Naive B cell (primary cell): ENCODE measurements around the gene BRD3OS. TPM values are rescaled to one million over a fixed set of nuclear protein-coding genes. Genes with fewer than 3 reads are reported as not detected.

Experiments used
- ATAC-seq, 2 donors: fragments of 150-1000 bp; cut with Tn5 transposase; 2 replicates each; pipeline ENCODE4 v1.10.0; 2021; ENCODE audit warnings: low read depth in 2 of 2, mild to moderate bottlenecking in 2 of 2, moderate library complexity in 2 of 2
- DNase-seq: peaks from one replicate; pipeline ENCODE4 v3.0.0; 2022
- H3K27ac Mint-ChIP-seq, 6 donors: one replicate each; pipeline ENCODE4 v1.8.0; 2020 to 2022; ENCODE audit warnings: mild to moderate bottlenecking in 6 of 6, mixed read lengths in 6 of 6, moderate library complexity in 5 of 6, inconsistent platforms in 2 of 6
- H3K27me3 Mint-ChIP-seq, 3 donors: one replicate each; pipeline ENCODE4 v1.8.0; 2021 to 2022; ENCODE audit warnings: mixed read lengths in 3 of 3, mild to moderate bottlenecking in 1 of 3
- H3K36me3 Mint-ChIP-seq, 2 donors: one replicate each; pipeline ENCODE4 v1.8.0; 2020 to 2022; ENCODE audit warnings: mixed read lengths in 2 of 2, inconsistent platforms in 1 of 2, mild to moderate bottlenecking in 1 of 2
- H3K4me1 Mint-ChIP-seq, 3 donors: one replicate each; pipeline ENCODE4 v1.8.0; 2020 to 2022; ENCODE audit warnings: mixed read lengths in 3 of 3, inconsistent platforms in 1 of 3, mild to moderate bottlenecking in 1 of 3, moderate library complexity in 1 of 3
- H3K4me3 Mint-ChIP-seq, 8 donors: one replicate each; pipeline ENCODE4 v1.8.0; 2020 to 2022; ENCODE audit warnings: mild to moderate bottlenecking in 8 of 8, mixed read lengths in 8 of 8, moderate library complexity in 8 of 8, inconsistent platforms in 2 of 8
- H3K9me3 Mint-ChIP-seq, 7 donors: one replicate each; pipeline ENCODE4 v1.8.0; 2020 to 2022; ENCODE audit warnings: mixed read lengths in 7 of 7, mild to moderate bottlenecking in 5 of 7, inconsistent platforms in 2 of 7, moderate library complexity in 1 of 7
- polyA plus RNA-seq, 6 donors: library from polyadenylated mRNA; unstranded; fragments of 300-500 nt; fragmentation: Illumina TruSeq; gene quantifications; one replicate each; pipeline ENCODE4 v1.2.3, GENCODE V29; 2021; ENCODE audit warnings: low read depth in 6 of 6

Gene BRD3OS
- polyA plus RNA-seq, 6 donors from 2014 or later: 31.3 to 45.1 (median 35.9) TPM

DNA sequence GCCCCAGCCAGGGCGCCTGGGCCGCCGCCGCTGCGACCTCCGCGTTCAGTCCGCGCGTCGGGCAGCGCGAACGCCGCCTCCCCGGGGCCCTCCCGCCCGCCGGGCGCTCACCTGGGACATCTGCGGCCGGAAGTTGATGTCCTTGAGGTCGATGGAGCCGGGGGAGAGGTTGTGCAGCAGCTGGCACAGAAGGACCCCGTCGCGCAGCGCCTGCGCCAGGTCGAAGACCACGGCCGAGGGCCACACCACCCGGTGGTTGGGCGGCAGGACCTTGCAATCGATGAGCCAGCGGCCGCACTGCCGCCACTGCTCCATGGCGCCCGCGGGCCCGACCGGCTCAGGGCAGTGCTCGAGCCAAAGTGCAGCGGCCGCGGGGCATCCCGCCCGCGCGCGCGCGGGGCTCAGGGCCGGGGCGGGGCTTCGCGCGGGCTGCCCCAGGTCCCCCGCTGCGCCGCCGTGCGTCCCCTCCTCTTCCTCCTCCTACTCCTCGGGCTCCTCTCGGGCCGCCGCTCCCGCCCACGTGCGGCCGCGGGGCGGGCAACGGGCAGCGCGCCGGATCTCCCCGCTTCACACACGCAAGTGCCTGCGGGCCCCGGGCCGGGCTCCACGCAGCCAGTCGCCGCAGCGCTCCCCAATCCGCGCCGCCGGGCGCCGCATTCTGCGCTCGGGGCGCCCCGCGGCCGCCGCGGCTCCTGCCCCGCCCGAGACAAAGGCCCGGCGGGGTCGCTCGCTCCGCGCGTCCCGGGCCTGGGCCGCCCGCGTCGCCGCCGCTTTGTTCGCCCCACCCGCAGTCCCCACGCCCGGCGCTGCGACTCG, 33.1 kb upstream of the BRD3OS start, which contains the start of gene VAV2:
TSS of gene VAV2 (minus strand) at position 361 of the 816 bp plus-strand sequence. CDS start at position 315, 46 bp downstream.
- no peaks in the 10 kb centered on the region for H3K9me3 Mint-ChIP-seq
- ATAC-seq (peak; percentile 62 to 64), DNase-seq (peak; percentile 68)
- peak within 1 kb of the TSS in 4 of 6 donors; percentile 29 to 86 (median 72) for H3K27ac Mint-ChIP-seq
- peak within 1 kb of the TSS; percentile 88 to 94 (median 91) for H3K4me3 Mint-ChIP-seq
- peaks cover 0 to 4% (median 4%) of the 10 kb centered on the region in 3 donors for H3K27me3 Mint-ChIP-seq
- H3K36me3 Mint-ChIP-seq: no peaks in the 10 kb centered on the region
- peaks cover 33 to 52% (median 51%) of the 10 kb centered on the region in 3 donors for H3K4me1 Mint-ChIP-seq

DNA sequence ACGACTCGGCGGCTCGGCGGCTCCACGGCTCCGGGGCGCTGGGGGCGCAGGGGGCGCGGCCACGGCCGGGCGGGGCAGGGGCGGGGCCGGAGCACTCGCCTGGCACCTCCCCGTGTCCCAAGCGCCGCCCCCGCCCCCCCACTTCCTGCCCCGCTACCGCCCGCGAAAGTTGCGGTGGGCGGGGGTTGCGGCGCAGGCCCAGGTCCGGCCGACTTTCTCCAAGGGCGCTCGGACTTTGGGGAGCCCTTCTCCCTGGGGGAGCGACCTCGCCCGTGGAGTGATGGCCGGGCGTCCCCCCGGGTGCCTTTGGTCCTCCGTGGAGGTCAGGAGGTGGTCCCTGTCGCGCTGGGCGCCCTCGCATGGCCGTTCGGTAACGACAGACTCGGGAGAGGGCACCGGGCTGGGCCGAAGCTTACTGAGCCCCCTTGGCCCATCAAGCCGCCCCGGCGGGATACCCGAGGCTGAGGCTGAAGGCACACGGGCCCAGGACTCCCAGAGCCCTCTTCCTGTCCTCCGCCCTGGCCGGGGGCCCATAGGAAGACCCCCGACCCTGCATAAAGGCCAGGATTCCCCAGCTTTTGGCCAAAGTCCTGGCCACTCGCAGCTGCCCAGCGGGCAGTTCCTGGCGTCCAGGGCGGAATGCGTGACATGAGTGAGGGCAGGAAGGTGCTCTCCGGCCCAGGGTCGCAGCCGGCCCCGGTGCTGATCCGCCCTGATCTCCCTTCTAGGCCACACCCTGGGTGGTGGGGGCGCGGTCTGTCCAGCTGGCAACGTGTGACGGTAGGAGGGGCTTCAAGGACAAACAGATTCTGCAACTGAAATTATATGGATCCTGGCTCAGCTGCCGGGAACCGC, 32.3 kb upstream of the BRD3OS start:
- Mint-ChIP-seq H3K4me3 (peak overlapping the region; percentile 82 to 93 (median 90)), H3K9me3 (no peaks in the 10 kb centered on the region), H3K27me3 (peaks cover 0 to 9% (median 4%) of the 10 kb centered on the region in 3 donors), H3K36me3 (no peaks in the 10 kb centered on the region), H3K27ac (peak overlapping the region in 5 of 6 donors; percentile 43 to 95 (median 86)), H3K4me1 (peaks cover 31 to 45% (median 44%) of the 10 kb centered on the region in 3 donors)
- DNase-seq (peak; percentile 81), ATAC-seq (peak; percentile 74 to 75)

DNA sequence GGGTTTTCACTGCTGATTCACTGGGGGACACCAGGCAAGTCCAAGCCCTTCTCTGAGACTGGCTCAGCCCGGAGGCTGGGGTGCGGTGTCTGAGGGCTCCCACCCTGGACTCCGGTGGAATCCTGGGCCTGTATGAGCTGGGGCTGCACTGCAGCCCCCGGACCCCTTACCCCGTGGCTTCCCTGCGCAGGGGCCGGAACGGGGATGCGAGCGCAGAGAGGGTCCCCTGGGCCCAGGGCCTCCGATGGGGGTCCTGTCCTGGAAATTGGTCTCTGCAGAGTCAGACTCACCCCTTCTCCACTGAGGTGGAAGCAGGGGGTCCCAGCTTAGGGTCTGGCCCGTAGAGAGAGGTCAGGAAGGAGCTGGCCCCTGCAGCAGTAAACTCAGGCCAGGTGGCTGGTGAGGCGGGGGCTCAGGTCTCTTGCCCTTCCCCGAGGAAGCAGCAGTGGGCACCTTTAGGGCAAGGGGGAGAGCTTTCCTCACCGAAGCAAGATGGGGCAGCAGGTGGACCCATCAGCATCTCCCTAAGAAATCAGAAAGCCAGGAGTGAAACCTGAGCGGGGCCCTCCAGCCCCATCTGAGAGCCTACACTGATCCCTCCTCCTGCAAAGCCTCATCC, 31.5 kb upstream of the BRD3OS start:
- Mint-ChIP-seq H3K9me3 (no peaks in the 10 kb centered on the region), H3K4me1 (peaks cover 26 to 38% (median 36%) of the 10 kb centered on the region in 3 donors), H3K27ac (peak overlapping the region in 5 of 6 donors; percentile 43 to 95 (median 86)), H3K4me3 (peak overlapping the region; percentile 82 to 93 (median 90)), H3K27me3 (peaks cover 0 to 9% (median 4%) of the 10 kb centered on the region in 3 donors), H3K36me3 (no peaks in the 10 kb centered on the region)
- DNase-seq (no peak), ATAC-seq (no peak)

DNA sequence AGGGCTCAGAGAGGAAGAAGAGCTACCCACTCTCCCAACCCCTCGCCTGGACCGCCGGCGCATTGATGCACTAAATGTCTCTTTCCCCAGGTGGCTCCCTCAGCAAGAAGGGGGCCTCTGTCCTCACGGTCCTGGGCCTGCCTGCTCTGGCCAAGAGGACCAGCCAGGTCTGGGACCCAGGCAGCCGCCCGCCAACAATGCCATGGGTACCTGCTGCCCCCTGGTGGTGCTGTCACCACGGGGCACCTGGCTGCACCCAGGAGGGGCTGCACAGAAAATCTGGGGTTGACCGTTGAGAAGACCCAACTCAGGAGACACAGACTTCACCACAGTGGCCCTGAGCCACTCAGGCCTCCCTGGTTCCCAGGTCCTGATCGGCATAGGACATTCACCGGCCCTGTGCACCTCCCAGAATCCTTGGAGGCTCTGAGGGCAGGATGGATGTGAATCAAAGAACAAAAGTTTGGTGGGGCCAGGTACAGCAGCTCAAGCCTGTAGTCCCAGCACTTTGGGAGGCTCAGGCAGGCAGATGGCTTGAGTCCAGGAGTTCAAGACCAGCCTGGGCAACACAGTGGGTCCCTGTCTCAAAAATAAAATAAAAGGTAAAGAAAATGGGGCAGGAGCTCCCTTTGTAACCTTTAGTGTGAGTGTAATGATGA, 30.8 kb upstream of the BRD3OS start:
- H3K4me1 Mint-ChIP-seq: peaks cover 26 to 30% (median 29%) of the 10 kb centered on the region in 3 donors
- DNase-seq: peak; percentile 78
- H3K36me3 Mint-ChIP-seq: no peaks in the 10 kb centered on the region
- no peaks in the 10 kb centered on the region for H3K9me3 Mint-ChIP-seq
- peak; percentile 29 to 34 for ATAC-seq
- H3K4me3 Mint-ChIP-seq: peak overlapping the region; percentile 71 to 90 (median 80)
- peaks cover 0 to 9% (median 4%) of the 10 kb centered on the region in 3 donors for H3K27me3 Mint-ChIP-seq
- H3K27ac Mint-ChIP-seq: peak overlapping the region in 1 of 6 donors; percentile 62

DNA sequence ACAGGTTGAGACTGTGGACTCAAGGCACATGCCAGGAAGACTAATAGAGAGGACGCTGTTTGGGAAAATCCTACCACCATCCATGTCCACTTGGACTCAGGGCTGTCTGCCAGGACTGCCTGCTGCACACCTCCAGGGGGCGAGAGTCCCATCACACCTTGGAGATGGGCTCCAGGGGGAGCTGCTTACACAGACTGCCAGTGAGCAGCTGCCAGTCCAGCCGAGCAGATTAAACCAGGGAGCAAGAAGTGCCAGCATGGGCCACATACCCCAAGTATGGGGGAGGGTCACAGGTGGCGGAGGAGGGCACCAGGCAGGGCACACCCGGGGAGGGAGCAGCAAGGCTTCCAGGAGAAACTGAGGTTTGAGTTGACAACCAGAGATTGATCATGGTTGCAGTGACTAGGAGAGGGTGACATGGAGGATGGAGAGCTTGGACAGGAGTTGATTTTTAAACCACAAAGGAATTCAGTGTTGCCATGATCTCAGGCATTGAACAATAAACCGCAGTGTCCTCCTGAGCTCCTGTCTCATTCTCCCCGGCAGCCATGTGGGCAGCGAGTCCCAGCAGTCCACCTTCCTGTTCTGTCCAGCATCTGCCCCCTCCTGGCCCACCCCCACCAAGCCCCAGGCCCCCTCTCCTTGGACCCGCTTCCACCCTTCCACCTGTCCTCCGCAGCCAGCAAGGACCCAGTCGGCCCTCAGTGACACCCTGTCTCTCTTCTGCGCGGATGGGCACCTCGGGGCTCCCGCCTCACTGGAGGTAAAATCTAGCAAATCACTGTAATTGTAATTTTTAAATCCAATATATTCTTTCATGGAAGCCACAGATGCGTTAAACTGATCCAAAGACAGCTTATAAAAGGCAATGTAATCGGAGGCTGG, 30.0 kb upstream of the BRD3OS start:
- peaks cover 0 to 13% (median 4%) of the 10 kb centered on the region in 3 donors for H3K27me3 Mint-ChIP-seq
- H3K27ac Mint-ChIP-seq: peak overlapping the region in 2 of 6 donors; percentile 70 to 88
- no peaks in the 10 kb centered on the region for H3K36me3 Mint-ChIP-seq
- H3K4me3 Mint-ChIP-seq: peak overlapping the region in 1 of 8 donors; percentile 53
- no peak for DNase-seq
- H3K9me3 Mint-ChIP-seq: no peaks in the 10 kb centered on the region
- ATAC-seq: no peak
- H3K4me1 Mint-ChIP-seq: peaks cover 18 to 22% (median 21%) of the 10 kb centered on the region in 3 donors

DNA sequence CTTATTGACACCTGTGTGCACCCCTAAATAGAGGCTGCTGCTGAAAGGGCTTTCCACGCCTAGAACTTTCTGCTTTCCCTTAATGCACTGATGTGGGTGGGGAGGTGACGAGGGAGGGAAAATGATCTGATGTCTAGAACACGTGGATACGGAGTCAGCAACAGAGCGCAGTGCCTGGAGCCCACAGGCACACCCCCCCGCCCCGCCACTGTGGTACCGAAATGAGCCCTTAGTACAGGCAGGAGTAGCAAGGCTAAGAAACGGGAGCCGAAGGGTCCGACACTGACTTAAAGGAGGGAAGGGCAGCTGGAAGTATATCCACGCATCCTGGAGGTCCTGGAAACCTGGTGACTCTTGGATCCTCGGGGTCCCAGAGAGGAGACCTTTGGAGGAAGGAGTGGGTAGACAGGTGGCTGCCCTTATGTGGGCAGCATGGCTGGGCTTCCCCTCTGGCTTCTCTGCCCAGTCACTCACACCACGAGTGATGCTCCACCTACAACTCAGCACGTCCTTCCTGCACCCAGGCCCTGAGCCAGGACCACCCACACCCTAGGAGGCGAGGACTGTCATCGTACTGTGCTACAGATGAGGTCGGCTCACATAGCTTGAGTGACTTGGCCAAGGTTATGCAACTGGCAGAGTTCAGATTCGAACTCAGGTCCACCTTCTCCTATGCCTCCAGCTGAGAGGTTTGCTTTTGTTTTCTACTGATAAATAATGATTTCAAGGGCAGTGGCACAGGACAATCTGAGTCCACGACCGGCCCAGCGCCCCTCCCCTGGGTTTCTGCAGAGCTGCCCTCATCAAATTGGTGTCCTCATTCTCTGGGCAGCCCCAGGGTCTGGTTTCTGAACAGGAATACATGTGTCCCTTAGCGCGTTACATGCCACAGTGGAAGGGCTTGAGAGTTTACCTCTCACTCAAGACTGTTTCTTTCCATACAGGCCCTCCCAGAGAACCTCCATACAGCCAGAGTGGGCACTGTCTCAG, 28.5 kb upstream of the BRD3OS start:
- H3K36me3 Mint-ChIP-seq: no peaks in the 10 kb centered on the region
- no peak for ATAC-seq
- DNase-seq: no peak
- no peaks in the 10 kb centered on the region for H3K9me3 Mint-ChIP-seq
- peaks cover 9 to 13% (median 13%) of the 10 kb centered on the region in 3 donors for H3K4me1 Mint-ChIP-seq
- H3K27ac Mint-ChIP-seq: peak overlapping the region in 1 of 6 donors; percentile 15
- H3K27me3 Mint-ChIP-seq: peaks cover 0 to 15% (median 4%) of the 10 kb centered on the region in 3 donors
- H3K4me3 Mint-ChIP-seq: peak overlapping the region in 2 of 8 donors; percentile 9 to 40

DNA sequence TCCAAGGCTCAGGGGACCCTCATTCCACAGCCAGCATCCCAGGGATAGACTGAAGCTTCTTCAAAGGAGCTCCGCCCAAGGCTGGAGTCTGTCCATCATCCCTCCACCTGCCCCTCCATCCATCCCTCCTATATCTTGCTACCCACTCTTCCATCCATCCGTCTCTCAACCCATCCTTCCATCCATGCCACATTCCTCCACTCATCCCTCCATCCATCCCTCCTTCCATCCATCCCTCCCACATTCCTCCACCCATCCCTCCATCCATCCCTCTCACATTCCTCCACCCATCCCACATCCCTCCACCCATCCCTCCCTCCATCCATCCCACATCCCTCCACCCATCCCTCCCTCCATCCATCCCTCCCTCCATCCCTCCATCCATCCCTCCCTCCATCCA, 27.7 kb upstream of the BRD3OS start:
- H3K36me3 Mint-ChIP-seq: no peaks in the 10 kb centered on the region
- ATAC-seq: no peak
- no peak overlapping the region for H3K4me3 Mint-ChIP-seq
- H3K27me3 Mint-ChIP-seq: peaks cover 0 to 22% (median 4%) of the 10 kb centered on the region in 3 donors
- peaks cover 0 to 2% (median 0%) of the 10 kb centered on the region in 7 donors for H3K9me3 Mint-ChIP-seq
- H3K4me1 Mint-ChIP-seq: peaks cover 9 to 13% (median 13%) of the 10 kb centered on the region in 3 donors
- H3K27ac Mint-ChIP-seq: no peak overlapping the region
- no peak for DNase-seq

DNA sequence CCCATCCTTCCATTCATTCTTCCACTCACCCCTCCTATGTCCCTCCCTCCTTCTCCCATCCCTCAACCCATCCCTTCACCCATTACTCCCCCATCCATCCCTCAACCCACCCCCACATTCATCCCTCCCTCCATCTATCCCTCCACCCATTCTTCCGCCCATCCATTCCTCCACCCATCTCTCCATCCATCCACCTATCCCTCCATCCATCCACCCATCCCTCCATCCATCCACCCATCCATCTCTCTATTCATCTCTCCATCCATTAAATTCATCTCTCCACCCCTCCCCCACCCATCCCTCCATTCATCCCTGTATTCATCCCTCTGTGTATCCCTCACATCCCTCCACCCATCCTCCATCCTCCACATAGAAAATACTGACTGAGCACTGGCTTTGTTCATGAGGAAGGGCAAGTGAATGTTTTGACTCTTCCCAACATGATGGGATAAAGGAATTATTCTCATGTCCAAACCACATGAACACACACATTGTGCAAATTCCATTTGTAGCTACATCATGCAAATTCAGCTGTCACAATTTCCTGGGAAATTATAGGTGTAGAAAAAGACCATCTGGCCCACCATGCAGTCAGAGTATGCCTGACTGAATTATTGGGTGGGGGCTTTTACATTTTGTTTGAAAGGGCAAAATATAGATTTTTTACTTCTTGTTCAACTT, 26.2 kb upstream of the BRD3OS start:
- Mint-ChIP-seq H3K36me3 (peaks cover 0 to 8% of the 10 kb centered on the region in 2 donors), H3K27ac (no peak overlapping the region), H3K4me3 (no peak overlapping the region), H3K4me1 (peaks cover 6 to 10% (median 7%) of the 10 kb centered on the region in 3 donors), H3K27me3 (peaks cover 4 to 25% (median 9%) of the 10 kb centered on the region in 3 donors), H3K9me3 (peaks cover 0 to 5% (median 0%) of the 10 kb centered on the region in 7 donors)
- ATAC-seq: no peak
- DNase-seq: no peak

DNA sequence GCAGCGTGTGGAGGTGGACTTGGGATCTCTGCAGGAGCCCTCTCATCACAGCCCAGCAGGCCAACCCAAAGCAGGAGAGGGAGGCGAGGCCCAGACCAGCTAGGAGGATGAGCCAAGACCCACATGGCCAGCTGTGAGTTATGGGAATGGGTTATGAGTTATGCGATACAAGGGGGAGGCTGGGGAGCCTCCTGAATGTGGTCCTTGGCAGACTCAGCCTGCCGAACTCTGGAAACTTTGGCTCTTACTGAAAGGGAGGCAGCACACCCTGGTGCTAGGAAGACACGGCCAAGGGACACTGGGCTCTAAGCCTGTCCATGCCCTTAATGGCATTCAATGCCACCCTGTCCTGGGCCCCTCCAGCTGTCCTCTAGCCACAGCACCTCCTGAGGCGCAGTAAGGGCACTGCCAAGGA, 25.4 kb upstream of the BRD3OS start:
- Mint-ChIP-seq H3K36me3 (peaks cover 0 to 8% of the 10 kb centered on the region in 2 donors), H3K4me1 (peaks cover 0 to 5% (median 0%) of the 10 kb centered on the region in 3 donors), H3K27ac (no peak overlapping the region), H3K4me3 (no peak overlapping the region), H3K27me3 (peaks cover 4 to 25% (median 9%) of the 10 kb centered on the region in 3 donors), H3K9me3 (peaks cover 0 to 5% (median 0%) of the 10 kb centered on the region in 7 donors)
- ATAC-seq (no peak), DNase-seq (no peak)

DNA sequence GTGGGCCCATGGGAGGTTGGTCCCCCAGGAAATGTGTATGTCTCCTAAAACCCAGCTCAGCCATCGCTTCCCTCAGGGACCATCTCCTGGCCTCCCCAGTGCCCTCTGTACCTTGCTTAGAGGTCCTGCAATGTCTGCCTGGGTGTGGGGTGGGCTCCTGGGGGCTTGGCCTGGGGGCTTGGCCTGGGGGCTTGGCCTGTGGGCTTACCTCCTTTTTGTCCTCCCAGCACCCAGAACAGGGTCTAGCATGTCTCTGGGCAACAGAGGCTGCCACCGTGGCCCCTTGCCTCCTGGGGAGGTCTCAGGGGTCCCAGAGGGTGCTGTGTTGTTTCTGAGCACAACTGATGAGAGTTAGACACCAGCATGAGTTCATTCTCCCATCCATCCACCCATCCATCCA, 22.5 kb upstream of the BRD3OS start:
- no peak overlapping the region for H3K4me3 Mint-ChIP-seq
- peaks cover 0 to 15% of the 10 kb centered on the region in 2 donors for H3K36me3 Mint-ChIP-seq
- no peak overlapping the region for H3K27ac Mint-ChIP-seq
- peaks cover 0 to 5% (median 0%) of the 10 kb centered on the region in 7 donors for H3K9me3 Mint-ChIP-seq
- peaks cover 13 to 30% (median 21%) of the 10 kb centered on the region in 3 donors for H3K27me3 Mint-ChIP-seq
- DNase-seq (no peak), ATAC-seq (no peak)
- H3K4me1 Mint-ChIP-seq: peaks cover 0 to 8% (median 0%) of the 10 kb centered on the region in 3 donors
